K562 (cell line): Measurements from ENCODE around the gene USP15. TPM values are rescaled to one million over a fixed set of nuclear protein-coding genes. Genes with fewer than 3 reads are reported as not detected.
A peak's percentile ranks its signal among the peaks of the same experiment; 100 is the strongest.

ENCODE experiments used
- ATAC-seq: fragments of 200-7000 bp; cut with Tn5 transposase; 3 replicates; pipeline ENCODE4 v1.9.1; 2020; ENCODE audit warnings: moderate library complexity
- BruUV-seq: library from RNA; stranded (reverse); fragments of 400-500 nt; replicated peaks from 2 replicates; lab custom pipeline; 2021; lab: Mats Ljungman, UMichigan
- CTCF ChIA-PET: fragments of 300-600 bp; formaldehyde crosslinking; extraction: SDS; loops from one replicate; lab custom pipeline; 2021; ENCODE audit warnings: low intra/inter-chr PET ratio; lab: Yijun Ruan, JAX
- POLR2A ChIA-PET: fragments of 300-600, 350-650 bp; sonication (Branson Sonifier 250); formaldehyde crosslinking; extraction: SDS; loops from one replicate; lab custom pipeline; 2021; ENCODE audit warnings: antibody characterized with exemption, inconsistent platforms; lab: Yijun Ruan, JAX
- DNase-seq, 4 experiments: peaks; one replicate each; pipeline versions ENCODE4 v3.0.0 to v3.0.0-alpha.2; 2011 to 2018; ENCODE audit warnings: low spot score in 3 of 4, mixed read lengths in 3 of 4; ENCODE audit errors: extremely low read depth in 1 of 4
- FAIRE-seq: peaks from 2 replicates; lab custom pipeline; 2011; peaks lifted over from hg19 to GRCh38; lab: Jason Lieb, UNC
- H2AFZ ChIP-seq: 2 replicates; pipeline ENCODE4 v1.6.0; 2011; ENCODE audit warnings: low read depth, low read length, control low read depth, inconsistent platforms
- H3K27ac ChIP-seq: fragments of 200-600 bp; 3 replicates; pipeline ENCODE4 v1.8.0; 2011; ENCODE audit warnings: low read depth, mild to moderate bottlenecking, control low read depth, inconsistent platforms, low read length, moderate library complexity, mixed read lengths; ENCODE audit errors: extremely low read depth
- H3K27me3 ChIP-seq, 2 experiments: fragments of 300-600 bp in 1 of 2; 2 replicates in 1 of 2; 3 replicates in 1 of 2; pipeline versions ENCODE4 v1.6.0 to v1.8.0; 2011; ENCODE audit warnings: inconsistent platforms in 2 of 2, low read length in 2 of 2, mild to moderate bottlenecking in 1 of 2, mixed read lengths in 1 of 2, moderate library complexity in 1 of 2; ENCODE audit not compliant: control insufficient read depth in 2 of 2, insufficient read depth in 2 of 2
- H3K36me3 ChIP-seq: fragments of 300-600 bp; 3 replicates; pipeline ENCODE4 v1.8.0; 2011; ENCODE audit warnings: mild to moderate bottlenecking, low read length, inconsistent platforms; ENCODE audit not compliant: control insufficient read depth, insufficient read depth
- H3K4me1 ChIP-seq, 2 experiments: fragments of 200-600 bp in 1 of 2; replicated peaks in 1 of 2; 2 replicates in 1 of 2; 3 replicates in 1 of 2; pipeline versions ENCODE4 v1.5.1 to v1.8.0; 2011; ENCODE audit warnings: inconsistent platforms in 2 of 2, low read length in 2 of 2, mild to moderate bottlenecking in 1 of 2, mixed read lengths in 1 of 2, moderate library complexity in 1 of 2; ENCODE audit not compliant: control insufficient read depth in 2 of 2, insufficient read depth in 2 of 2
- H3K4me2 ChIP-seq: 2 replicates; pipeline ENCODE4 v1.6.1; 2011; ENCODE audit warnings: low read length, control low read depth, inconsistent platforms, mixed read lengths; ENCODE audit not compliant: insufficient read depth
- H3K4me3 ChIP-seq: fragments of 200-600 bp; sonication (generic), shearing (Covaris generic); 2 replicates; pipeline ENCODE4 v1.5.1; 2016; ENCODE audit warnings: control low read depth, inconsistent platforms
- H3K79me2 ChIP-seq: fragments of 200-600 bp; 3 replicates; pipeline ENCODE4 v1.8.0; 2011; ENCODE audit warnings: low read length, inconsistent platforms; ENCODE audit not compliant: control insufficient read depth, insufficient read depth
- H3K9ac ChIP-seq, 2 experiments: 2 replicates each; pipeline versions ENCODE4 v1.6.0 to v1.6.1; 2011; ENCODE audit warnings: low read depth in 2 of 2, low read length in 2 of 2, control low read depth in 1 of 2, inconsistent platforms in 1 of 2, mild to moderate bottlenecking in 1 of 2, mixed read lengths in 1 of 2; ENCODE audit not compliant: insufficient read depth in 1 of 2
- H3K9me1 ChIP-seq: one replicate; pipeline ENCODE4 v1.6.0; 2011; ENCODE audit warnings: inconsistent platforms, mild to moderate bottlenecking, low read length, moderate library complexity; ENCODE audit not compliant: control insufficient read depth, insufficient read depth
- H3K9me3 ChIP-seq: replicated peaks from 2 replicates; pipeline ENCODE4 v1.5.1; 2011; ENCODE audit warnings: low read depth, low read length, inconsistent platforms; ENCODE audit not compliant: control insufficient read depth, insufficient read depth
- H4K20me1 ChIP-seq: replicated peaks from 2 replicates; pipeline ENCODE4 v1.6.1; 2011; ENCODE audit warnings: low read length, inconsistent platforms, mixed read lengths; ENCODE audit not compliant: control insufficient read depth, insufficient read depth
- CBX1 ChIP-seq: sonication (generic); IDR thresholded peaks from 2 replicates; pipeline ENCODE4 v1.6.1; 2016; ENCODE audit warnings: antibody characterized with exemption, low read depth, mild to moderate bottlenecking
- CTBP1 ChIP-seq: fragments of 450-650 bp; IDR thresholded peaks from 2 replicates; pipeline ENCODE4 v1.6.1; 2016; ENCODE audit warnings: borderline replicate concordance
- CTCF ChIP-seq, 3 experiments: IDR thresholded peaks in 2 of 3; conservative IDR thresholded peaks in 1 of 3; 2 replicates each; pipeline ENCODE4 v1.5.1; 2011 to 2012; ENCODE audit warnings: low read length in 3 of 3, mild to moderate bottlenecking in 3 of 3, control low read depth in 2 of 3, improper control_type of control experiment in 1 of 3, inconsistent platforms in 1 of 3, low read depth in 1 of 3, mixed read lengths in 1 of 3, moderate library complexity in 1 of 3; ENCODE audit not compliant: insufficient read depth in 2 of 3
- CTCFL ChIP-seq: IDR thresholded peaks from 2 replicates; pipeline ENCODE4 v1.6.1; 2011; ENCODE audit warnings: borderline replicate concordance, low read depth, mild to moderate bottlenecking, moderate library complexity, low read length; ENCODE audit not compliant: insufficient read depth, poor library complexity, severe bottlenecking
- MYBL2 ChIP-seq, 2 experiments: fragments of 450-650 bp in 1 of 2; sonication (generic) in 1 of 2; formaldehyde crosslinking in 1 of 2; IDR thresholded peaks; 2 replicates each; pipeline versions ENCODE4 v1.6.1 to v1.8.1; 2017 to 2022; ENCODE audit warnings: borderline replicate concordance in 1 of 2, inconsistent platforms in 1 of 2, low read depth in 1 of 2, mild to moderate bottlenecking in 1 of 2, missing genetic modification reagents in 1 of 2, moderate library complexity in 1 of 2
- RAD21 ChIP-seq, 2 experiments: fragments of 250-450 bp in 1 of 2; fragments of 450-650 bp in 1 of 2; sonication (Bioruptor Pico) in 1 of 2; formaldehyde crosslinking in 1 of 2; IDR thresholded peaks in 1 of 2; conservative IDR thresholded peaks in 1 of 2; 2 replicates each; pipeline versions ENCODE4 v1.4.0 to v1.8.0; 2020 to 2022; ENCODE audit warnings: mild to moderate bottlenecking in 2 of 2, moderate library complexity in 1 of 2
- WGBS: fragments of 100-300 bp; shearing (Covaris generic); methylation state at CpG from one replicate; pipeline ENCODE4 v1.1.6; 2016; ENCODE audit warnings: low coverage, mixed read lengths; ENCODE audit not compliant: insufficient coverage; ENCODE audit errors: missing lambda C conversion rate; 5-methylcytosine and 5-hydroxymethylcytosine counted together
- in situ Hi-C: fragments of 300-500 bp; cut with MboI; formaldehyde crosslinking; loops from 4 replicates; pipeline ENCODE4 v1.15.0; 2018; ENCODE audit warnings: inconsistent platforms, mixed read lengths
- intact Hi-C: fragments of 100-400 bp; cut with micrococcal nuclease; formaldehyde crosslinking; loops from 2 replicates; pipeline ENCODE4 v1.14.2; 2022
- polyA plus RNA-seq, 8 experiments: library from polyadenylated mRNA; depleted of rRNA in 4 of 8; stranded (reverse) in 5 of 8; unstranded in 3 of 8; fragments of >200 nt; fragmentation: Nextera tagmentation in 2 of 8; fragmentation: Illumina TruSeq in 1 of 8; extraction: Ambion mirVana in 2 of 8; extraction: Trizol in 1 of 8; gene quantifications; 2 replicates each; pipeline versions ENCODE4 v1.2.1 to v1.2.3, GENCODE V29; 2011 to 2014; ENCODE audit warnings: inconsistent platforms in 1 of 8, missing spikeins in 1 of 8
- total RNA-seq, 7 experiments: library from RNA; depleted of rRNA in 6 of 7; stranded (reverse); fragments of >200 nt in 6 of 7; fragmentation: Illumina TruSeq in 2 of 7; extraction: Trizol in 2 of 7; gene quantifications; 2 replicates each; pipeline versions ENCODE4 v1.2.1 to v1.2.3, GENCODE V29; 2011 to 2021; ENCODE audit warnings: low replicate concordance in 1 of 7

Gene USP15
- total and polyA plus RNA-seq, 9 of the 15 experiments (the other 6 are each of a cell fraction or from before 2014, with no cell fraction given), result 140 to 272 (median 182) TPM

- Histone ChIP-seq H3K9ac (peak overlapping the region in 1 of 2 experiments; percentile 82; a peak in 2 of 4 replicates), H3K36me3 (no peaks in the 10 kb centered on the region), H3K4me3 (peak overlapping the region; percentile 25), H3K79me2 (no peaks in the 10 kb centered on the region), H3K27ac (no peak overlapping the region), H2AFZ (peak overlapping the region; percentile 91), H3K4me2 (peak overlapping the region; percentile 74), H3K9me3 (no peaks in the 10 kb centered on the region; the same call in 1 of the 2 replicates), H3K27me3 (peaks cover 0 to 16% of the 10 kb centered on the region in 2 experiments; a peak in 2 of 5 replicates), H3K9me1 (no peaks in the 10 kb centered on the region), H4K20me1 (no peaks in the 10 kb centered on the region), H3K4me1 (peaks cover 0 to 16% of the 10 kb centered on the region in 2 experiments; a peak in 3 of 5 replicates)
- intact Hi-C loops, result loop anchor here (5.0 kb wide), 3 partner anchors 147 to 632 kb away; a partner anchor contains a TSS
- FAIRE-seq (peak; percentile 70), DNase-seq (peak in 2 of 4 experiments; percentile 35 to 59), ATAC-seq (peak; percentile 94)
- in situ Hi-C loops, result loop anchor here (5.0 to 25.0 kb wide), 2 partner anchors 357 to 627 kb away; no protein-coding TSS in a partner anchor
- peak; percentile 64; the same call in 1 of the 2 replicates for TF ChIP-seq CBX1
- peak in 1 of 2 experiments; percentile 60; a peak in 2 of 4 replicates for TF ChIP-seq RAD21 (CRISPR knock-in tag; conservative IDR thresholded peaks at IDR 0.05 in 1 of 2, IDR thresholded peaks at IDR 0.05 in 1 of 2)
- peak; percentile 34 for TF ChIP-seq CTCFL
- TF ChIP-seq CTCF (IDR thresholded peaks at IDR 0.05 in 2 of 3, conservative IDR thresholded peaks at IDR 0.05 in 1 of 3; ENCODE audit: insufficient read depth in 2 of 3, low read depth in 1 of 3, low read length in 3 of 3), result peak; percentile 57 to 90 (median 73); a peak in 5 of 6 replicates
- TF ChIP-seq MYBL2 (IDR thresholded peaks at IDR 0.05; ENCODE audit: low read depth), result no peak
- no peak for TF ChIP-seq MYBL2 (CRISPR knock-in tag; IDR thresholded peaks at IDR 0.05; ENCODE audit: borderline replicate concordance)
- TF ChIP-seq CTBP1, result peak; percentile 41; the same call in 1 of the 2 replicates
- ChIA-PET POLR2A (interaction anchor here (0.6 to 1.7 kb wide), 9 partner anchors 10 to 344 kb away, joined by 3 to 6 read pairs (median 3); partner anchors contain the start of gene MON2), CTCF (no interaction called here)
- no TSS peak for BruUV-seq
- WGBS, result 17% methylated on average over 27 of the region's 29 CpGs
Observed at GRCh38 chr12:62435303-62436163, 175.3 kb downstream of the USP15 start.
